ENCODE measurements around the gene GGT6.

Gene GGT6

DNA sequence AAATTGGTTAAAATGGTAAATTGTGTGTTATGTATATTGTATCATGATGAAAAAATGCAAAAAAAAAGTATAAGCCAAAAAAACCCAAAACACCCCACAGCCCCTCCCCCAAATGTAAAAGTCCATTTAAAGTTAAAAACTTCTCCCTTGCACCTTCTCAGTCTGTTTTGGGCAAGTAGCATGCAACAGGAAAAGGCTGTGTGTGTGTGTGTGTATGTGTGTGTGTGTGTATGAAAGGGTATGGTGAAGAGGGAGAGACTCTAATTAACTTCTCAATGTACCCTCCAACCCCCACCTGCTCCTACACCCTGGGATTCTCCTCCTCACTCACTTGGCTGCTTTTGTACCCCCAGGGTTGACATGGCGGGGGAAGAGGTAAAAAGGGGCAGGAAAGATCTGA is 9.2 kb upstream of the GGT6 start:
- TF ChIP-seq TAF1 (IDR thresholded peaks at IDR 0.05; ENCODE audit: borderline replicate concordance, low read depth, low read length) = no peak
- TF ChIP-seq POLR2A (IDR thresholded peaks at IDR 0.05; ENCODE audit: low read depth, low read length) = no peak
- no peak for TF ChIP-seq POLR2AphosphoS5 (IDR thresholded peaks at IDR 0.05; ENCODE audit: low read depth, low read length)
- FAIRE-seq (no peak), DNase-seq (ENCODE audit: insufficient read length) (no peak)

DNA sequence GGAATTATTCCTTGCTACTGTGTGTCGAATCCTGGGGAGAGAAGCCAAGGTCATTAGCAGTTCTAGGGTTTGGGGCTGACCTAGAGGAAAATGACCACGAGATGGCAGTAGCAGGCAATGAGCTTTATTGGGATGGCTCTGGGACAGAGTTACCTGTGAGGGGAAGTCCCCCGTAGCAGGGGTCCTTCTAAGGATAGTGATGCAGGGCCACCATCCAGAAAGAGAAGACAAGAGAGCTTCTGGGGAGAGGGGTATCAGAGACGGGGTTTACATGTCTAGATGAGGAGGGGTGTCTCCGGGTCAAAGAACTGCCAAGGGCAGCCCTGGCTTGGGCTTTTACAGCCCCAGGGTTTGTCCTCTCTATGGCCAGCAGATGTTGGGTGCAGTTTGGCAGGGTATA is 6.4 kb upstream of the GGT6 start:
- peak; percentile 54 for DNase-seq (ENCODE audit: insufficient read length)
- peak; percentile 90 for FAIRE-seq
- no peak for TF ChIP-seq POLR2A (IDR thresholded peaks at IDR 0.05; ENCODE audit: low read depth, low read length)
- TF ChIP-seq TAF1 (IDR thresholded peaks at IDR 0.05; ENCODE audit: borderline replicate concordance, low read depth, low read length) = no peak

DNA sequence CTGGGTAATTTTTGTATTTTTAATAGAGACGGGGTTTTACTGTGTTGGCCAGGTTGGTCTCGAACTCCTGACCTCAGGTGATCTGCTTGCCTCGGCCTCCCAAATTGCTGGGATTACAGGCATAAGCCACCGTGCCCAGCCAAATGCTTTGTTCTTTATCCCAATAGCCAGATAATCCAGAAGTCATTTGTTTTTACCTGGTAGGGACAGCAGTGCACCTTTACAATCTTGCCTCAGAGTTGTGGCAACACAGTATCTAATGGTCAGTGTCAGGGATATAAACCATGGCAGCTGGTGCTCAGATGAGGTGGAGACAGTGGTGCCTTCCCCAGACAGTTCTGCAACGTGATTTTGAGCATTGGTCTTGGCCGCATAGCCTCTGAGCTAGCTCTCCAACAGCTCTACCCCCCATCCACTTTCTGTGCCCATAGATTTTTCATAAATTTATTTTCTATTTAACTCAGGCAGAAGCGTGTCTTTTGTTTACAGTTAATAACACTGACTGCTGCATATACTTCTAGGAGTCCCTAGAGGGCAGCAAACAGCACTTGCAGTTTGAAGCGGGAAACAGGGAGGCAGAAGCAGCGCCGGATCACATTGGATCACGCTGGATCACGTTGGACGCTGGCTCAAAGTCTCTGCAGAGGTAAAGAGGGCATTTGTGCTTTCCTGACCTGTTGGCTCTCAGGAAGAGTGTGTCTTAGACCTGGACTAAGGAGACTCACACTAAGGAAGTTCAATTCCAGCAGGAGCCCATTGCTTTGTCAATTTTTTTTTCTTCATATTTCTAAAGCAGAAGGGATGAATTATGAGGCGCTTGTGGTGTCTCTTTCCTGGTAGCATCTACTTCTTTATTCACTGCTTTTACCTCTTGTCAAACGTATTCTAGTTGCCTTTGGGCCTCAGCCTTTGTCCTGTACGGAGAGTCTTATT is 5.1 kb upstream of the GGT6 start:
- DNase-seq (ENCODE audit: insufficient read length) (no peak), FAIRE-seq (peak; percentile 91)
- no peak for TF ChIP-seq POLR2A (IDR thresholded peaks at IDR 0.05; ENCODE audit: low read depth, low read length)

DNA sequence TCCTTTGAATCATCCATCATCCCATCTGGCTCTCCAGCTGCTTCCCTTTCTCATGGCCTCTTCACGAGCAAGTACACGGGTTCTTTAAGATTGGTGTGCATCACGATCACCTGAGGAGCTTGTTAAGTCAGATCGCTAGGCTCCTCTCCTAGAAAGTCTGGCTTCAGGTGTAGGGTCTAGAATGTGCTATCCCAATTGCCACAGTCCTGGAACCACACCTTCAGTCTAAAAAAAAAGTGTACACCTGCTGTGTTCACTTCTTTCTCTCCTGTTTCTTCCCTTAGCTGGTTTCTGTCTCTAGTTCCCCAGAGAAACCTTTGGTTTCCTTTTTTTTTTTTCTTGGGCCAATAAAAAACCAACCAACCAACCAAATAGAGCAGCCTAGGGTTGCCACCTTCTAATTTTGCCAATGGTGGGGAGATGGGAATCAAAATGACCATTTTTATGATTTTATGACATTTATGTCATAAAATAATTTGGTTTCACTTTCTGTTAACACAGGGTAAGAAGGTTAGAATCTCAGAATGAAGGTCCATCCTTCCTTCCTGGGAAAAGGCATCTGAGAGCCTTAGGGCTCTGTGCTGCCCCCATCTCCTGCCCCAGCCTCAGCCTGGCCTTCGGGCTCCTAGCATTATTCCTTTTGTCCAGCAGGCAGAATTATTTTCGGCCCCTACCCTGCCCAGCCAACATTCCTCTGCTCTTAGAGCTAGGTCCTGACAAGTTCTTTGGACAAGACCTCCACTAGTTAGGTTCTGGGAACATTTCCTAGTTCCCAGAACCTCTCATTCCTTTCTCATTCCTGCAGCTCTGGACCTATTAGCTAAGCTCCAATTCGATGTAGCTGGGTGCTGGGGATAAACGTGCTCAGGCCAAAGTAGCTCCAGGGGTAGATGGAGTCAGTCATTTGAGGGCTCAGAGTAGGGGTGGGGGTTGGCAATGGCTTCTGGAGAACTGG is 1.9 kb upstream of the GGT6 start:
- DNase-seq (ENCODE audit: insufficient read length) (no peak), FAIRE-seq (peak; percentile 85)
- TF ChIP-seq POLR2A (IDR thresholded peaks at IDR 0.05; ENCODE audit: low read depth, low read length) = no peak
- TF ChIP-seq TAF1 (IDR thresholded peaks at IDR 0.05; ENCODE audit: borderline replicate concordance, low read depth, low read length) = no peak
- no peak for TF ChIP-seq POLR2AphosphoS5 (IDR thresholded peaks at IDR 0.05; ENCODE audit: low read depth, low read length)

DNA sequence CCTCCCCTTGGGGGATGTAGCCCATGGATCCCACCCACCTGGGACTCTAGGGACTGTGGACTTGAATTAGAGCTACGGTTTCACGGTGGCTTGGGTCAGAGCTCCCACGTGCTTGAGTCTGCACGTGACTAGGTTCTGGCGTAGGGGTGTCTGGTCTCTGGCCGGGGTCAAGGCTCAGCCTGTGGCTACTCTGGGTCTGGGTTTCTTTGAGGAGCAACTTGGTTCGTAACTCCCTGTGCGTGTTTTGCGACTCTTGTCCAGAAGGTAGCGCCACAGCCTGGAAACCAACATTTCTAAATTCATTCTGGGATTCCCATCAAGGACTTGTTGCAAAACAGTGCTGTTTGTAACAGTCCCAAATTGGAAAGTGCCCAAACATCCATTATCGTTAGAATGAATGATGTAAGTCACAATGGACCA is 470 bp upstream of the GGT6 start:
- DNase-seq (ENCODE audit: insufficient read length) (no peak), FAIRE-seq (peak; percentile 42)
- TF ChIP-seq POLR2A (IDR thresholded peaks at IDR 0.05; ENCODE audit: low read depth, low read length) (no peak), POLR2AphosphoS5 (IDR thresholded peaks at IDR 0.05; ENCODE audit: low read depth, low read length) (no peak), TAF1 (IDR thresholded peaks at IDR 0.05; ENCODE audit: borderline replicate concordance, low read depth, low read length) (no peak)

DNA sequence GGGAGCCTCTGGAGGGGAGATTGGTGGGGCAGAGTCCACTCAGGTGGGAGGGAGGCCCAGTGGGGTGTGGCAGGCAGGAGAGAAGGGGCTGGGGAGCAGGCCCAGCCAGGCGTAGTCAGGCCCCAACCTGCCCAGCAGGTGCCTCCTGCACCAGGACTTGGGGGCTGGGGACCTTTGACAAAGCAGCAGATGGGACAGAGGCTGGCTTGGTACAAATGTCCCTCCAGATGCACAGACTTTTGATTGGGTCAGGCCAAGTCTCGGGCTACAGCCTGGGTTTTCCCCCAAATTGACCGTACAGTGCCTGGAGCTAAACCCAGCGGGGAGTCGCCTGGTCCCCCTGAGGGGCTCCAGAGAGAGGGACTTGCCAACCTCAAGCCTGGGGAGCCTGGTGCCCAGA is 411 bp downstream of the GGT6 start:
- no peak for TF ChIP-seq POLR2A (IDR thresholded peaks at IDR 0.05; ENCODE audit: low read depth, low read length)
- TF ChIP-seq TAF1 (IDR thresholded peaks at IDR 0.05; ENCODE audit: borderline replicate concordance, low read depth, low read length) = no peak
- TF ChIP-seq POLR2AphosphoS5 (IDR thresholded peaks at IDR 0.05; ENCODE audit: low read depth, low read length) = no peak
- FAIRE-seq (no peak), DNase-seq (ENCODE audit: insufficient read length) (no peak)

DNA sequence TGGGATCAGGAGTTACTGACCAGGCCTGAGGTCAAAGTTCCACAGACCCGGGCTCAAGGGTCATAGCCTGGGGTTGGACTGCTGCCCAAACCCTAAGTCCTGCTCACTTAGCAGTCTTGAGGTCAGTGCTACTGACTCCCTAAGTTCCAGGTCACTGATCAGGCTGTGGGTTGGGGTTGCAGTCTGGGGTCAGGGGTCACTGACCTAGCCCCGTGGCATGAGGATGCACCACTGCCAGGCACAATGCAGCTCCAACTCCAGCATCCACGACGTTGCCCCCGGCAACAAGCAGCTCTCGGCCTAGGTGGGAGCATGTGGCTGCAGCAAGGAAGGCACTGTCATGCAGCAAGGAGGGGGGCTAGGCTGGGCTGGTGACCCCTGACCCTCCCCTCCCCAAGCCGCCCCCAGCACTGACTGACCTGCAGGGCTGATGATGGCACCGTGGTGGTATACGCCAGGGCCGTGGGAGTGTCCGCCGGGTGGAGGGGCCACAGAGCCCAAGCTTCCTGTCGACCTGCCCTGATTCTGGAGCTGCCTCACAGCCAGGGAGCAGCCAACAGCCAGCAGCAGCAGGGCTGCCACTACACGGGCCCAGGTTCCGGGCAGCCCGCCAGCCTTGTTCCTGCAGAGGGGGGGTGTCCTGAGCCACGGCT is 1.1 kb downstream of the GGT6 start:
- TF ChIP-seq POLR2AphosphoS5 (IDR thresholded peaks at IDR 0.05; ENCODE audit: low read depth, low read length) (no peak), TAF1 (IDR thresholded peaks at IDR 0.05; ENCODE audit: borderline replicate concordance, low read depth, low read length) (no peak), POLR2A (IDR thresholded peaks at IDR 0.05; ENCODE audit: low read depth, low read length) (no peak)
- FAIRE-seq = no peak

DNA sequence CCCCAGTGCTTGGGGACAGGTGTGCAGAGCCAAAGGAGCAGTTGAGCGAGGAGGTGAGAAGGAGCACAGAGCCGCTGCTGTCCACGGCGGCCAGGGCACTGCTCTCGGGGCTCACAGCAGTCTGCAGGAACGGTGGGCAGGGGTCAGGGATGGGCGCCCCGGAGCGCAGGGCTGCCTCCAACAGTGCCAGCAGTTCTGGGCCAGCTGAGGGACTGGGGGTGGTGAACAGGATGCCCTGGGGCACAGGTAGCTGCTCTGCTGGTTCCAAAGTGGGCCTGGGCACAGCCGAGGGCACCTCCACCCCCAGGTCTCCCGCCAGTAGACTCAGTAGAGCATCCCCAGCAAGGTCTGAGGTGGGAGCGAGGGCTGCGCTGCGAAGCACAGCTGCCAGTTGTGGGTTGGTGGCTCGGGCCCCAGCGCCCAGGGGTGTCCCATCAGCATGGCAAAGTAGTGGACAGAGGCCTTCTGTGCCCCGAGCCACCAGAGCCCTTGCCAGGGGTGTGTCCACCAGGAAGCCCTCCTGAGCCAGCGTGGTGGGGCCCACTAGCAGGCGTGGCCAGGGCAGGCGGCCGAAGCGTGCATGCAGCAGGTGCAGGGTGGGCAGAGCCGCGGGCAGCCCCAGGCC is 1.9 kb downstream of the GGT6 start:
- DNase-seq (ENCODE audit: insufficient read length) = no peak
- no peak for FAIRE-seq
- TF ChIP-seq TAF1 (IDR thresholded peaks at IDR 0.05; ENCODE audit: borderline replicate concordance, low read depth, low read length) = no peak
- TF ChIP-seq POLR2AphosphoS5 (IDR thresholded peaks at IDR 0.05; ENCODE audit: low read depth, low read length) = no peak

More for the DNA sequence above, 1.1 kb downstream of the GGT6 start:
- DNase-seq (ENCODE audit: insufficient read length) = no peak

DNA sequence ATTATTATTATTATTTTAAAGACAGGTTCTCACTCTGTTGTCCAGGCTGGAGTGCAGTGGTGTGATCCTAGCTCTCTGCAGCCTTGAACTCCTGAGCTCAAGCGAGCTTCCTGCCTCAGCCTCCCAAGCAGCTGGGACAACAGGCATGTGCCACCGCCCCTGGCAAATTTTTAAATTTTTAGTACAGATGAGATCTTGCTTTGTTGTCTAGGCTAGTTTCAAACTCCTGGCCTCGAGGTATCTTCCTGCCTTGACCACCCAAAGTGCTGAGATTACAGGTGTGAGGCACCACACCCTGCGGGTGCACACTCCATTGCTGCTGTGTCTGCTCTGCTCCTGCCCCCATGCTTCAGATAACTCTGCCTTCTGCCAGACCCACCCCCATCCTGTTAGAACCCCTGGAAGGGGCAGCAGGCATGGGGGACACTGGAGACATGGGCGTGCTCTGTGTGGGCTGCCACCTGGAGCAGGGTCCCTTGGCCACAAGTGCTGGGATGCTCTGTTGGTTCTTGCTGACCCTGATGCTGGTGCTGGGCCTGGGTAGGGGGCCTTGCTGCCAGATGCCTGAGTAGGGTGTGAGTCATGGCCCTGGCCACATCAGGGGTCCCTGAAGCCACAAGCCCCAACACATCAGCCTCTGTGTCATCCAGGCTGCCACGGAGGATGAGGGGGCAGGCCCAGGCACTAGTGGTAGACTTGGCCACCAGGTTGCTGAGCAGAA is 2.6 kb downstream of the GGT6 start:
- TF ChIP-seq TAF1 (IDR thresholded peaks at IDR 0.05; ENCODE audit: borderline replicate concordance, low read depth, low read length) (no peak), POLR2AphosphoS5 (IDR thresholded peaks at IDR 0.05; ENCODE audit: low read depth, low read length) (no peak), POLR2A (IDR thresholded peaks at IDR 0.05; ENCODE audit: low read depth, low read length) (no peak)
- FAIRE-seq = no peak
- DNase-seq (ENCODE audit: insufficient read length) = no peak

DNA sequence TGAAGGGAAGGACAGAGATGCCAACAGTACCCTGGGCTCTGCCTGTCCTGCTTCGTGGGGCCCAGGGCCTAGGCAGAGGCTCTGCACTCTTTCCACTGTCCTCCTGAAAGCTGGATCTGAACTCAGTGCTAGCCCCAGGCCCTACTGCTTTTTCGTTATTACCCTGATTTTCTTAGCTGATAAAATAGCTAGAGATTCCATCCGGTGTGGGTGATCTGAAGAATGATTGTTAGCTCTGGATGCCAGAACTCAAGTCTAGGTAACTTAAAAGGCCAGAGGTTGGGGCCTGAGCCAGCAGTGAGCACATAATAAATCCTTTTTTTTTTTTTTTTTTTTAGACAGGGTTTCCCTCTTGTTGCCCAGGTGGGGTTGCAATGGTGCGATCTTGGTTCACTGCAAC is 3.4 kb downstream of the GGT6 start:
- TF ChIP-seq POLR2AphosphoS5 (IDR thresholded peaks at IDR 0.05; ENCODE audit: low read depth, low read length) (no peak), POLR2A (IDR thresholded peaks at IDR 0.05; ENCODE audit: low read depth, low read length) (no peak), TAF1 (IDR thresholded peaks at IDR 0.05; ENCODE audit: borderline replicate concordance, low read depth, low read length) (no peak)
- FAIRE-seq (no peak), DNase-seq (ENCODE audit: insufficient read length) (no peak)
